ENCODE measurements around the gene UTP20.

Gene UTP20

GRCh38 chr12:101436136-101436535, 156.2 kb downstream of the UTP20 start:
- Mint-ChIP-seq H3K27me3 (peaks cover 7% of the 10 kb centered on the region), H3K4me3 (no peak overlapping the region), H3K36me3 (ENCODE audit: low read depth) (no peaks in the 10 kb centered on the region), H3K4me1 (no peaks in the 10 kb centered on the region), H3K27ac (no peak overlapping the region), H3K9me3 (no peaks in the 10 kb centered on the region)
- DNase-seq (no peak), ATAC-seq (no peak)

Data from activated naive CD8-positive, alpha-beta T cell treated with anti-CD3 and anti-CD28 coated beads, Interleukin-2, amount 50 U/mL, for 24 hours (primary cell).